Amniotic stem cell (primary cell): ENCODE results near the gene ANKS1B.
"Not testable (repeated sequence)": the region's sequence is repeated elsewhere in the genome, so short reads cannot be mapped to it uniquely, and the experiment has no call there.

ENCODE experiments used
- DNase-seq: peaks from one replicate; lab custom pipeline; 2025; lab: John Stamatoyannopoulos, UW

Gene ANKS1B

DNA sequence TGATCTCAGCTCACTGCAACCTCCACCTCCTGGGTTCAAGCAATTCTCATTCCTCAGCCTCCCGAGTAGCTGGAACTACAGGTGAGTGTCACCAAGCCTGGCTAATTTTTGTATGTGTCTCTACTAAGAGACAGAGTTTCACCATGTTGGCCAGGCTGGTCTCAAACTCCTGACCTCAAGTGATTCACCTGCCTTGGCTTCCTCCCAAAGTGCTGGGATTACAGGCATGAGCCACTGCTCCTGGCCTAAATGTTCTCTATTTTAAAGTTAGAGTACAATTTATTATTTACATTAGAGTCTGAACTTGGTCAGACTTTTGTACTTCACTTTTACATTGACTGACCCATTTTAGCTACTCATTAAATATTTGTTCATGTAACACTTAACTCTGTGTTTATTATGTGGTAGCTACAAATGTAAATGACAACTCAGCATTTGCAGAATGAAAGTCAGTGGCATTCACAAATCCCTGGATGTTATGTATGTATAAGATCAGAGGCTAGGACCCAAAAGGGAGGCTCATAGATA, 930.1 kb downstream of the ANKS1B start:
- no peak for DNase-seq

DNA sequence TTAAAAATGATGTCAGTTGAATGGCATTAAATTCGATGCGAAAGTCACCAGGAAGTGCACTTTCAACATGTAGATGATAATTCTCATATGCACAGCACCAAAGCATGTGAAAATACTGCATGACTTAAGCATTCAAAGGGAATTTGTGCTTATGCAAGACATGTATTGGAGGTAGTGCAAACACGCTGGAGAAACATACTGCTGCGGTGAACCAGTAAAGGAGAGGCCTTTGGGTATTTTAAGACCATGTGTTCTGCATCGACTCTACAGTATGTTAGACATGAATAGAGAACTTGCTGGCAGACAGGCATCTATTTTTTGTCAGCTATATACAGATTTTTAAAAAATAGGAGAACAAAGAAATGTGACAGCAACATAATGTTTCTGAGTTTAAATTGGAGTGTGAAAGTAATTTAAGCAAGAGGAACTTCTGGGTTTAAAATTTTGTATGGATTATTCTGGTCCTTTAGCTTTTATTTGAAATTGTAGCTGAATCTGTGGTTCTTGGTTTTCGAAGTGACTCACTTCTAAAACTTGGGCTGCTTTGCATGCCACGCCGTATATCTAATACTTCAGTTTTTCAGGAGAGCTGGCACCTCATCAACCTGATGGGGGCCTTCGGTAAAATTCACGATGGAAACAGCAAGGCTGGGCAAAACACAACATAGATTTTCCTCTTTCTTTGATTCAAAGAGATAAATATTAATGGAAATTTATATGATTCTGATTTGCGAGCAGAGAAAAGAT, 930.9 kb downstream of the ANKS1B start:
- no peak for DNase-seq

DNA sequence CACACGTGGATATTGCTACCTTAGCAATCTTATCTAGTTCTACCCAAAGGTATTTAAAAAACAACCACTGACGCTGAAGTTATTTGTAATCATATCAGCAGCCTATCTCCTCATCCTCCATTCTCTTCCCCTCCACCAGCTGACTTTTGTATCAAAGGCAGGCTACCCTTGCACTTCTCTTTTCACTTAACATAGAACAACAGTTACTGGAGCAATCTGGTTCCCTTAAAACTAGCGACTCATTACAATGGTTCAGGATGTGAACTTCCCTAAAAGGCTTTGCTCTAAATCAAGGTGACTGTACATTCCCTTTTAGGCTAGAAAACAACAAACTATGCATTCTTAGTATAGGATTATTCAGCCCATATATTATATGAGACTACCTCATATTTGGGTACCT, 935.0 kb downstream of the ANKS1B start:
- DNase-seq, result no peak

DNA sequence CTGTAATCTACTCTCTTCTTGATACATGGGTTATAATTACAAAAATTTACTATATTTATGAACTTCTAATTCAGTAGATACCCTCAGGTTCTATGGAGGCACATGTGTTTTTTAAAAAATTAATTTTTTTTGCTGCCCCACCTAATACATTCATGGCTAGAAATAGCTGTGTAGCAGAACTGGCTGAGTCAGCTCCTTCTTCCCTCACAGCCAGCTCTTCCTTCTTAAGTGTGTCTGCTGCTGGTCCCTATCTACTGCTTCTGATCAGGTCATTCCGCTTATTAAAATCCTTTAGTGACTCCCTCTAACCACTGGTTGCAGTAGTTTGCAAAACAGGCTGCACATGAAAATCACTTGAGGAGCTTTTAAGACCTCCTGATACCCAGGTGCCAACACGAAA, 939.6 kb downstream of the ANKS1B start:
- DNase-seq, result no peak

DNA sequence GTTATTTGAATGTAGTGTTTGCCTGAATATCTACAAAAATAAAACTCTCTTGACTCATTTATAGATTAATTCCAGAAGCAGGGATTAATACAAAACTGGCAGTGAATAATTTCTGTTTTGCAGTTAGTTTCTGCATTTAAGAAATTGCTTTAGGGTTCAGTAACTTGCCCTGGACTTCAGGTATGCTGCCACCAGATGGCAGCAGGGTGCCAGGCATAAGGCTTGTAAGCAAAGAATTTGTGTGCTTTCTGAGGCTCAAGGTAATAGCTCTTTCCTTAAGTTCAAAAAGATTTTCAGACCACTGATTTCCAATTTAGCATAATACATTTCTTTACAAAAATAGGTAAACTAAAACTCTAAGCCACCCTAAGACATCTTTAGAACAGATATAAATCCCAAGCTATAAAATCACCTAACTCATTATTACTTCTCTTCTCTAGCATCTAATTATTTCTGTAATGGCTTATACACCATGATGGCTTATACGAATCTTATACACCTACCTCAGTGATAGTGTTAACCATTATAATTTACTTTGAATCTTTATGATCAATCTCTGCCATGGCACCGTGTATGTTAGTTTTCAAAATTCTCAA, 941.3 kb downstream of the ANKS1B start:
- DNase-seq, result peak; percentile 2

DNA sequence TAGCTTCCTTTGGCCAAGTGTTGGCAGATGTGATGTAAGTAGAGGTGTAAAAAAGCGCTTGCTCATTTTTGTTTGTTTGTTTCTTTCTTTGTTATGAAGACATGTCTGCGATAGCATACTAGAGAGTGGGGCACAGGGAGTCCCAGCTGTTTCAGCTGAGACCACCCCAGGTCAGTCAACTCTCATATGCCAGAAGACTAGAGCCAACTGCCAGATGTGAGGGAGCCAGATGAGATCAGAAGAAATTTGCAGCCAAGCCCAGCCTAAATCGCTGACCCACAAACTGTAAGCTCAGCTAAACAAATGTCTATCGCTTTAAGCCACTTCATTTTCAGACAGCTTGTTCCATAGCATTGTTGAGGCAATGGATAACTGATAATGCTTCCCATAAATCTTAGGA, 942.5 kb downstream of the ANKS1B start:
- no peak for DNase-seq

DNA sequence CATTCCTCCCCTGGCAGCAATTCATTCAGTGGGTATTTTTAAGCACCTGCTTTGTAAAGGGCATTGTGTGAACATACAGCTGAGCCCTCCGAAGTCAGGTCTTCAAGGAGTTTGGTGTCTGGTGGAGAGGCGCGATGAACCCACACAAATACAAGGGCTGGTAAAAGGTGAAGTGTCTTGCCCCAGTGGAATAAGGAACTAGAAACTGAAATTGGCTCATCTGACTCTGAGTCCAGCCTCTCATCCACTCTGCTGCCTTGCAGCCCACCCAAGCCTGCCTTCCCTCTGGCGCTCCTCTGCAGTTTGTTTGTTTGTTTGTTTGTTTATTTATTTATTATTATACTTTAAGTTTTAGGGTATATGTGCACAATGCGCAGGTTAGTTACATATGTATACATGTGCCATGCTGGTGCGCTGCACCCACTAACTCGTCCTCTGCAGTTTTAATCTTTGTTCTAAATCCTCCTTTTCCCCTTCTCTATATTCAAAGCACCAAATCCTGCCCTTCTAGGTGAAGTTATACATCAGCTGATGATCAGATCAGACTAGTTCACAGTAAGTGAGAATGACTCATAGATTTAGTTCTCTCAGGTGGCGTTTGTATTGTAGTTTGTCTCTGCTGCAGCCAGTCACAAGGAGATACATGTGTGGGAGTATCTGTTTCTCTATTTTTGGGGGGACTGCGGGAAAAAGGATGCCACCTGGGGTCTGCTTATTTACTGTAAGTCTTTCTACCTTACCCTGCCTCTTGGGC, 945.2 kb downstream of the ANKS1B start:
- DNase-seq, result no peak

DNA sequence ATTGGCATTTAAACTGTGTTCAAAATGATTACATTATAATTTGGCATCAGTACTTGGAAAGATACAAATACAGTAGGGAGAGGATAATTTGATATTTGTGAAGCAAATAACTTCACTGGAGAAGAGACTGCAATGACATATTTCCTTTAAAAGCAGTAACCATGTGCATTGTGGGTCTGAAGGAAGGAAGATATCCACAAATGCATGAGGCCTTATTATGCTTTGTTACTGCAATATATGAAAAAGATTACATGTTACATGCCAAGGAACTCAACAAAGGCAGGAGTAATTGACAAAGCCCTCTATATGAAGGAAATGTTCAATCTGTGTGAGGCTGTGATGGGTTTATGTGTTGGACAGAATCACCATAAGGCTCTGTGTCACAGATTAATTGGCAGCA, 948.2 kb downstream of the ANKS1B start:
- DNase-seq, result no peak

DNA sequence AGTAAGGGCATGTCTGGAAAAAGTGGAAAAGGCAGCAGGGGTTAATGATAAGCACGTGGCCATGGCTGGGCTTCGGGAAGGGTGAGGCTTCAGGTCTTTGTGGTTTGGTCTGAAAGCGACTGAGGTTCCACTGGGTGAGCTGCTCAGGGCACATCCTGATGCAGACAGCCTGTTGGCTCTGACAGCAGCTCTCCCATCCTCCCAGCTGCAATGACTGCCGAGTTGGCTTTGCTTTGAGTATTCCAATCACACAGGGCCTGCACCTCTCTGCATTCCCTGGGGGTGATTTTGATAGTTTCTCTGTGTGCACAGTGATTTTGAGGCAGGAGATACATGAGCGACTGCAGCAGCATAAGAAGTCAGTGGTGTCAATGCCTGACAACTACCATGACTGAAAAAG, 948.9 kb downstream of the ANKS1B start:
- DNase-seq, result no peak

DNA sequence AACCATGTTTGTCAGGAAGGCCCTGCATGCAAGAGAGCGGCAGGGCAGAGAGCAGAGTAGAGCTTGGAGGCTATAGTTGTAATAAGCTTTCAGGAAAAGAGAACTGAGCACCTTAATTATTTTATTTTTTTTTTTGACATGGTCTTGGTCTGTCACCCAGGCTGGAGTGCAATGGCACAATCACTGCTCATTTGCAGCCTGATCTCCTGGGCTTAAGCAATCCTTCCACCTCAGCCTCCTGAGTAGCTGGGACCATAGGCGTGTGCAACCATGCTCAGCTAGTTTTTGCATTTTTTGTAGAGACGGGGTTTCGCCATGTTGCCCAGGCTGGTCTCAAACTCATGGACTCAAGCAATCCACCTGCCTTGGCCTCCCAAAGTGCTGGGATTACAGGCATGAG, 950.5 kb downstream of the ANKS1B start:
- DNase-seq, result not testable (repeated sequence)

DNA sequence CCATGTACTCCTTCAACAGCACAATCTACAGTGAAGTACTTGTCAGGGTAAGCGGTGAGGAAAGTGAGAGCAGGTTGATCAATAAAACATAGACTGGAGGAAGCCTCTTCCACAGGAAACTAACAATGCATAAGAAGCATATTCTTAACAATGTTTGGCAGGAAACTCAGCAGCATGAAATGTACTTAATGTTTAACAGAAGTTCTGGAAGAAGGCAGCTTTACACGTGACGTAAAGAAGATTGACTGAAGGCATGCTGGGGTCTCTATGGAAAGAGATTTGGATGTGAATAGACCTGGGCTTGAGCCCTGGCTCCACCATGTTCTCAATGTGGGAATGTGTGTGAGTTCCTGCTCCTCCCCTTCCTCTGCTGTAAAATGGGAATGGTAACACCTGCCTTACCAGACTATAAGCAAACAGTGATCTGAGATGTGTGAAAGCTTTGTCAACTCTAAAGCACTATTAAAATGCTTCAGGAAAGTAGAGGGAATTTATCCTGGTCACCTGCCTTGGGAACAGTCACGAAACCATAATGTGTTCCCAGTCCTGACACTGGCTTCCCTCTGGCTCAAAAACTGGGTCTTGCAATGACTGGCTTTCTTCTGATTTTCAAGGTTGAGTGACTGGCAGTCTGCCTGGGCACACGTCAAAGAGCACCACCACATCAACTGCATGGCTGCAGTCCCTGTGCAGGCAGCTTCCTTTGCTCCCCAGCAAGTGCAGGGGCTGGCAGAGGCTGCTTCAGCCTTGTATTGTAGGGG, 955.0 kb downstream of the ANKS1B start:
- no peak for DNase-seq

DNA sequence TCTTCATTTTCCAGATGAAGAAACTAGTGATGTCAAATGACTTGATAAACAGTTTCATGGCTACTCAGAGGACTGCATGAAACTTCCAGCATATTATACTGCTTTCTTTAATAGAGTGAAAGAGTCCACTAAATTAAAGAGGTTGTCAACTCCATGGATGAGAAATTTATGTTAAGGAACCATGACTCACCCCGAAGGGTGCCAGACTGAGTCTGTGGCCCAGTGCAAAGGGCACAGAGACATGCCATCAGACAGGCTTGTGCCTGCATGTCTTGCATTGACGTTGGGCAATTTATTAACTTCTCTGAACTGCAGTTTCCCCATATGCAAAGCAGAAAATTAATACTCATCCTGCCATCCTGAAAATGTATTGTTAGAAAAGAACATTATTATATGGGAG, 957.3 kb downstream of the ANKS1B start:
- no peak for DNase-seq

DNA sequence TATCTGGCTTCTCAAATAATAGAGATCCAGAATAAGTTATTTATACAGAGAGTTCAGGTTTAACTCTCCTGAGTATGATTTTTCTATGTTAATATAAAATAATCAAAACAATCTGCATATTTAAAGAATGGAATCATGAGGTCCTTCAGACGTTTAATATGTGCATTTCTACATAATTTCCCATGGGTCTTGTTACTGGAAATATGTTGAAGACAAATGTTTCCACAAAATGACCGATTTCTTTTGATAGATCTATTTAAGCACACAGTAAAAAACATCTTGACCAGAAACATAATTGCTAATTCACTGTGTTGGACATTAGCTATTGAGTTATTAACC, 957.7 kb downstream of the ANKS1B start:
- DNase-seq, result no peak

DNA sequence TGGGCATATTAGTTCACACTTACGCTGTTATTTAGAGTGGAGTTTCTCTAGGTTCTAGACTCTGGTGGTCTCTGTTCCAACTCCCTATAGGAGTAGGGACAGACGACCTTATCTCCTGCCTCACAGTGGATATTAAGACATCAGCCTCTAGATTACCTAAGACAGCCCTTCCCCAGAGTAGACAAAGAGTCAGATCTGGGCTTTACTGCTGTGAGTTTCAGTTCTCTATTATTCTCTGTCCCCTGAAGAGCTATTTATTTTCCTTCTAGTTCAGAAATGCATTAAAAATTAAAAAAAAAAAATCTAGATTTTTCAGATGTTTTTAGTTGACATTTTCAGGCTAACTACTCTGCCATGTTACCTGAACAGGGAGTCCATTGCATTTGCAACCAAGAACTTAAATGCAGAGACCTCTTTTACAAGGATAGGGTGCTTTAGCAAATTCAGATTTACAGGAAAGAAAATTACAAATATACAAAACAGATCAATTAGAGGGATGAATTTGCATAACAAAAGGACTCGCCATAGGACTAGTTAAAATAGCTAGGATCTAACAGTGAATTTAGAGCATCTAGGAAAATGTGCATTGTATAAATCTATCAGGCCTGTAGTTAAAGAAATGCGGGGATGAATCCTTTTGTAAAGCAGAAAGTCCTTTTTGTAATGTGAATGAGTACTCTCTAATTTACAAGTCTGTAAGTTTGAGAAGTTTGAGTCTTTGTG, 958.2 kb downstream of the ANKS1B start:
- DNase-seq, result no peak

DNA sequence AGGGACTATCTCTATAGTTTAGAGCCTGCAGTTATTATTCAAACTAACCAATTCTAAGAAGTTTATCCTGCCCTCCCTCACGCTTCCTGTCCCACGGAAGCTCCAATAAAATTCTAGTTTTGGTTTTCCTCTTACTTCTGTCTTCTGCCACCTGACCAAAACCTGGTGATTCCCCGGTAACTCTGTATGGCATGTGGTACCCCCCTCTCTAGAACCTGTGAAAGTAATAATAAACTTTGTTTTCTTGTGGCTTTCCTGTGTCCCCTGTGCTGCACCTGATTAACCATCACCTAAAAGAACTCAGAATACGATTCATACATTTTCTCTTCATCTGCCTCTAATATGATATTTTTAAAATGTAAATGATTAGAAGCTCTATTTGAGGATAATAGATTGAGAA, 959.9 kb downstream of the ANKS1B start:
- no peak for DNase-seq

DNA sequence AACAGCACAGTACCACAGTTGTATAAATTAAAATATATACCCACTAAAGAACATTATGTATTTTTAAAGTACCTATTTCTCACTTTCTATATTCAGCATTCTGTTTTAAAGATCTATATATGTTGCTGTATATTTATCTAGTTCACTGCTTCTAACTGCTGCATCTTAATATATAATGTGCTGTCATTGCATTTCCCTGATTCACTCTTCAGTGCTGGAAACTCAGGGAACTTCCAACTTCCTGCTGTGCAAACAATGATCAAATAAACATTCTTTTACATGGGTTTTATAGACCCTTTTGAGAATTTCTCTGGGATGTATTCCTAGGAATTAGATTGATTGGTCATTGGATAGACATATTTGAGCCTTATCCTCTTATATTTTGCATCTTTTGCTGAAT, 960.5 kb downstream of the ANKS1B start:
- DNase-seq, result no peak

DNA sequence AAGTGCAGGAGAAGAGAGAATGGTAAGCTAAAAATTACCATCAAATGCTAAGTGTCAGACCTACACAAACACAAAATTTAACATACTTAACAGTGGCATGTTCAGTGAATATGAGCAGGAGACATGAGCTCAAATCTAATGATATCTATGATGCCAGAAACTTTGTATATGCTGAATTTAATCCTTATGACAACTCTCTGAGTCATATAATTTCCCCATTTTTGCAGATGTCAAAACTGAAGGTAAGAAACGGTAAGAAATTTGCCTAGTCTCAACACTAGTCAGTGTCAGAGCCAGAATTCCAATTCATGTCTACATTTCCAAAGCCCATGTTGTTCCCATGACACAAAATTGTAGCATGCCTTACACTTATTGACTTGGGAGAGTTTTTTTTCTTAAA, 963.9 kb downstream of the ANKS1B start:
- DNase-seq, result no peak

DNA sequence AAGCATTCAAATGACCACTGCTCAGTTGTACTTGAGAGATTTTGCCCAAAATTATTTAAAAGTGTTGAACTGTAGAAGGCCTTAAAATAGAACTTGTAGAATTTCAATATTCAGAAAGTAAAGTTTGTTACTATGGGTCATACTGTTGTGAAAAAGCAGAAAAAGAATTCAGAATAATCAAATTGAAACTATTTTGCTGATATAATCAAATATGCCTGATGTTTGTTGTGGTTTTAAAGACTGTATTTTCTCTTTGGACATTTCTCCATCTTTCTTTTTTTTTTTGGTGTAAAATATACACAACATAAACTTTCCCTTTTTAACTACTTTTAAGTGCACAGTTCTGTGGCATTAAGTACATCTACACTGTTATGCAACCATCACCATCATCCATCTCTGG, 964.9 kb downstream of the ANKS1B start:
- no peak for DNase-seq

DNA sequence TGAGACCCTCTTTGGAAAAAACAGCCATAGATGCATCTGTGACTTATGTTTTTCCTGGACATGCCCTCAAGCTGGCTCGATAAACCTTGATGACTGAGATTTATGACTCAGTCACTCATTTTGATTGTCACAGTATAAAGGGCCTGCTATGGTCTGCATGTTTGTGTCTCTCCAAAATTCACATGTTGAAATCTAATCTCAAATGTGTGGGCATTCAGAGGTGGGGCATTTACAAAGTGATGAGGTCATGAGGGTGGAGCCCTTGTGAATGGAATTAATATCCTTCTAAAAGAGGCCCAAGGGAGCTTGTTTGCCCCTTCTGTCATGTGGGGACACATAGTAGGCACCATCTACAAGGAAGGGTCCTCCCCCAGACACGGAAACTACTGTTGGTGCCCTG, 966.8 kb downstream of the ANKS1B start:
- DNase-seq, result no peak

DNA sequence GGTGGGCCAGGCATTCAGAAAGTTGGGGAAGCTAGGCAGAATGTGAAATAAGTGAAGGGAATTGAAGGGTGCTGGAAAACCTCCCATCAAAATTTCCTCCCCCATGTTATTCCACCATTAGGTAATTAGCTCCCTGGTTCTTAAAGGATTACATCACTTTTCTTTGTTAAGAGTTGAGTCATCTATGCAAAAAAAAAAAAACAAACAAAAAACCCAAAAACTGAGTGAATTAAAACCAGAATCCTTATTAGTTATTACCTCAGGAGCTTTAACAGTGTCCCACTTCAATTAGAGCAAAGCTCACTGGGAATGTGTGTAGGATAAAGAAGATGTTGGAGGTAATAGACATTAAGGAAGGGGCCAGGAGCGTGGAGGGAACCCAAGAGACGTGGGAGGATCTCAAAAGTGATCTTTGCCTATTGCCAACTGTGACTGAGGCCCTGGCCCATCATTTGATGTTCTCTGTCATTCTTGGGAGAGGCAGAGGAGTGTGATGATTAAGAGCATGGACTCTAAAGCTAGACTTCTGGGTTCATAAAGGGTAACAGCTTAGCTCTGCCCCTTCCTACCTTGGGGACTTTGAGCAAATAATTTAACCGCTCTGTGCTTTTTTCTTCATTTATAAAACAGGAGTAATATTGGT, 975.0 kb downstream of the ANKS1B start:
- DNase-seq, result no peak

DNA sequence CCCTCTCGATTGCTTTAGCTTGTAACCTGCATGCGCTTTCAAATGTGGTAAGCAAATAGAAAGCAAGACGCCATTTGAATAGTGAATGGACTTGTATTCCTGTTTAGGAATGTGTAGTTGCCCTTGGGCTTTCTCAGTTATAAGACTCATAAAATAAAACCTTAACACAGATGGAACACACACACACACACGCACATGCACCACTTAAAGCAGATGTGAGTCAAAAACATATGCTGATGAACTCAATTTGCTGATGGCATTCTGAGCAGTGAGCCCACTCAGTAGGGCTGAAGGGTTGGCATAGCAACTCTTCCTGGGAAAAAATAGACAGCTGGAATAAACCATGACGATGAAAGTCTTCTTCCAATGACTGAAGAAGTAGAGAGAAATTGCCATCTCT, 979.1 kb downstream of the ANKS1B start:
- no peak for DNase-seq
